K562 (cell line): ENCODE data around the gene CFAP20DC. TPM values are rescaled to one million over a fixed set of nuclear protein-coding genes. Genes with fewer than 3 reads are reported as not detected.

Source experiments
- ATAC-seq: fragments of 200-7000 bp; cut with Tn5 transposase; 3 replicates; pipeline ENCODE4 v1.9.1; 2020; ENCODE audit warnings: moderate library complexity
- BruUV-seq: library from RNA; stranded (reverse); fragments of 400-500 nt; replicated peaks from 2 replicates; lab custom pipeline; 2021; lab: Mats Ljungman, UMichigan
- CTCF ChIA-PET: fragments of 300-600 bp; formaldehyde crosslinking; extraction: SDS; loops from one replicate; lab custom pipeline; 2021; ENCODE audit warnings: low intra/inter-chr PET ratio; lab: Yijun Ruan, JAX
- POLR2A ChIA-PET: fragments of 300-600, 350-650 bp; sonication (Branson Sonifier 250); formaldehyde crosslinking; extraction: SDS; loops from one replicate; lab custom pipeline; 2021; ENCODE audit warnings: antibody characterized with exemption, inconsistent platforms; lab: Yijun Ruan, JAX
- DNase-seq, 4 experiments: peaks; one replicate each; pipeline versions ENCODE4 v3.0.0 to v3.0.0-alpha.2; 2011 to 2018; ENCODE audit warnings: low spot score in 3 of 4, mixed read lengths in 3 of 4; ENCODE audit errors: extremely low read depth in 1 of 4
- FAIRE-seq: peaks from 2 replicates; lab custom pipeline; 2011; peaks lifted over from hg19 to GRCh38; lab: Jason Lieb, UNC
- H2AFZ ChIP-seq: 2 replicates; pipeline ENCODE4 v1.6.0; 2011; ENCODE audit warnings: low read depth, low read length, control low read depth, inconsistent platforms
- H3K27ac ChIP-seq: fragments of 200-600 bp; 3 replicates; pipeline ENCODE4 v1.8.0; 2011; ENCODE audit warnings: low read depth, mild to moderate bottlenecking, control low read depth, inconsistent platforms, low read length, moderate library complexity, mixed read lengths; ENCODE audit errors: extremely low read depth
- H3K27me3 ChIP-seq, 2 experiments: fragments of 300-600 bp in 1 of 2; 2 replicates in 1 of 2; 3 replicates in 1 of 2; pipeline versions ENCODE4 v1.6.0 to v1.8.0; 2011; ENCODE audit warnings: inconsistent platforms in 2 of 2, low read length in 2 of 2, mild to moderate bottlenecking in 1 of 2, mixed read lengths in 1 of 2, moderate library complexity in 1 of 2; ENCODE audit not compliant: control insufficient read depth in 2 of 2, insufficient read depth in 2 of 2
- H3K36me3 ChIP-seq: fragments of 300-600 bp; 3 replicates; pipeline ENCODE4 v1.8.0; 2011; ENCODE audit warnings: mild to moderate bottlenecking, low read length, inconsistent platforms; ENCODE audit not compliant: control insufficient read depth, insufficient read depth
- H3K4me1 ChIP-seq, 2 experiments: fragments of 200-600 bp in 1 of 2; replicated peaks in 1 of 2; 2 replicates in 1 of 2; 3 replicates in 1 of 2; pipeline versions ENCODE4 v1.5.1 to v1.8.0; 2011; ENCODE audit warnings: inconsistent platforms in 2 of 2, low read length in 2 of 2, mild to moderate bottlenecking in 1 of 2, mixed read lengths in 1 of 2, moderate library complexity in 1 of 2; ENCODE audit not compliant: control insufficient read depth in 2 of 2, insufficient read depth in 2 of 2
- H3K4me2 ChIP-seq: 2 replicates; pipeline ENCODE4 v1.6.1; 2011; ENCODE audit warnings: low read length, control low read depth, inconsistent platforms, mixed read lengths; ENCODE audit not compliant: insufficient read depth
- H3K4me3 ChIP-seq: fragments of 200-600 bp; sonication (generic), shearing (Covaris generic); 2 replicates; pipeline ENCODE4 v1.5.1; 2016; ENCODE audit warnings: control low read depth, inconsistent platforms
- H3K79me2 ChIP-seq: fragments of 200-600 bp; 3 replicates; pipeline ENCODE4 v1.8.0; 2011; ENCODE audit warnings: low read length, inconsistent platforms; ENCODE audit not compliant: control insufficient read depth, insufficient read depth
- H3K9ac ChIP-seq, 2 experiments: 2 replicates each; pipeline versions ENCODE4 v1.6.0 to v1.6.1; 2011; ENCODE audit warnings: low read depth in 2 of 2, low read length in 2 of 2, control low read depth in 1 of 2, inconsistent platforms in 1 of 2, mild to moderate bottlenecking in 1 of 2, mixed read lengths in 1 of 2; ENCODE audit not compliant: insufficient read depth in 1 of 2
- H3K9me1 ChIP-seq: one replicate; pipeline ENCODE4 v1.6.0; 2011; ENCODE audit warnings: inconsistent platforms, mild to moderate bottlenecking, low read length, moderate library complexity; ENCODE audit not compliant: control insufficient read depth, insufficient read depth
- H3K9me3 ChIP-seq: replicated peaks from 2 replicates; pipeline ENCODE4 v1.5.1; 2011; ENCODE audit warnings: low read depth, low read length, inconsistent platforms; ENCODE audit not compliant: control insufficient read depth, insufficient read depth
- H4K20me1 ChIP-seq: replicated peaks from 2 replicates; pipeline ENCODE4 v1.6.1; 2011; ENCODE audit warnings: low read length, inconsistent platforms, mixed read lengths; ENCODE audit not compliant: control insufficient read depth, insufficient read depth
- ARNT ChIP-seq, 2 experiments: fragments of 450-650 bp; IDR thresholded peaks; 2 replicates each; pipeline ENCODE4 v1.6.1; 2016; ENCODE audit warnings: mild to moderate bottlenecking in 1 of 2
- FOXA1 ChIP-seq: fragments of 450-650 bp; IDR thresholded peaks from 2 replicates; pipeline ENCODE4 v1.6.1; 2016; ENCODE audit warnings: mild to moderate bottlenecking, borderline replicate concordance
- HDAC8 ChIP-seq: fragments of 450-650 bp; IDR thresholded peaks from 2 replicates; pipeline ENCODE4 v1.6.1; 2016; ENCODE audit warnings: mild to moderate bottlenecking, missing genetic modification characterization, moderate library complexity, missing compliant biosample characterization
- MYNN ChIP-seq, 2 experiments: sonication (generic); formaldehyde crosslinking in 1 of 2; IDR thresholded peaks; 2 replicates each; pipeline versions ENCODE4 v1.5.0 to v1.6.1; 2016 to 2020; ENCODE audit warnings: antibody characterized with exemption in 1 of 2, missing genetic modification reagents in 1 of 2
- NRF1 ChIP-seq, 2 experiments: fragments of 450-650 bp; IDR thresholded peaks in 1 of 2; conservative IDR thresholded peaks in 1 of 2; 2 replicates each; pipeline ENCODE4 v1.6.1; 2014; ENCODE audit warnings: mild to moderate bottlenecking in 2 of 2
- POLR2G ChIP-seq: fragments of 200-400 bp; formaldehyde crosslinking; IDR thresholded peaks from 2 replicates; pipeline ENCODE4 v1.6.1; 2017; ENCODE audit warnings: low read depth, mild to moderate bottlenecking, antibody characterized with exemption, low read length, moderate library complexity
- PRMT5 ChIP-seq: sonication (generic); formaldehyde crosslinking; IDR thresholded peaks from 2 replicates; pipeline ENCODE4 v1.5.0; 2020; ENCODE audit warnings: missing genetic modification reagents
- PRPF4 ChIP-seq: fragments of 200-400 bp; formaldehyde crosslinking; IDR thresholded peaks from one replicate; pipeline ENCODE4 v1.6.1; 2017; ENCODE audit warnings: low read length, low read depth, mild to moderate bottlenecking; ENCODE audit not compliant: insufficient read depth, poor library complexity, severe bottlenecking
- STAT5B ChIP-seq: fragments of 250-450 bp; sonication (Bioruptor Pico); IDR thresholded peaks from 2 replicates; pipeline ENCODE4 v1.8.0; 2021; ENCODE audit warnings: mild to moderate bottlenecking, inconsistent platforms
- ZNF134 ChIP-seq: fragments of 250-450 bp; sonication (Bioruptor Pico); conservative IDR thresholded peaks from 2 replicates; pipeline ENCODE4 v1.4.0; 2020
- ZNF311 ChIP-seq: fragments of 250-450 bp; sonication (Bioruptor Pico); IDR thresholded peaks from 2 replicates; pipeline ENCODE4 v1.4.0; 2020; ENCODE audit warnings: mild to moderate bottlenecking, moderate library complexity
- ZNF57 ChIP-seq: fragments of 450-650 bp; formaldehyde crosslinking; IDR thresholded peaks from 2 replicates; pipeline ENCODE4 v1.4.0; 2020; ENCODE audit warnings: mild to moderate bottlenecking, moderate library complexity
- WGBS: fragments of 100-300 bp; shearing (Covaris generic); methylation state at CpG from one replicate; pipeline ENCODE4 v1.1.6; 2016; ENCODE audit warnings: low coverage, mixed read lengths; ENCODE audit not compliant: insufficient coverage; ENCODE audit errors: missing lambda C conversion rate; 5-methylcytosine and 5-hydroxymethylcytosine counted together
- in situ Hi-C: fragments of 300-500 bp; cut with MboI; formaldehyde crosslinking; loops from 4 replicates; pipeline ENCODE4 v1.15.0; 2018; ENCODE audit warnings: inconsistent platforms, mixed read lengths
- intact Hi-C: fragments of 100-400 bp; cut with micrococcal nuclease; formaldehyde crosslinking; loops from 2 replicates; pipeline ENCODE4 v1.14.2; 2022
- polyA plus RNA-seq, 8 experiments: library from polyadenylated mRNA; depleted of rRNA in 4 of 8; stranded (reverse) in 5 of 8; unstranded in 3 of 8; fragments of >200 nt; fragmentation: Nextera tagmentation in 2 of 8; fragmentation: Illumina TruSeq in 1 of 8; extraction: Ambion mirVana in 2 of 8; extraction: Trizol in 1 of 8; gene quantifications; 2 replicates each; pipeline versions ENCODE4 v1.2.1 to v1.2.3, GENCODE V29; 2011 to 2014; ENCODE audit warnings: inconsistent platforms in 1 of 8, missing spikeins in 1 of 8
- total RNA-seq, 7 experiments: library from RNA; depleted of rRNA in 6 of 7; stranded (reverse); fragments of >200 nt in 6 of 7; fragmentation: Illumina TruSeq in 2 of 7; extraction: Trizol in 2 of 7; gene quantifications; 2 replicates each; pipeline versions ENCODE4 v1.2.1 to v1.2.3, GENCODE V29; 2011 to 2021; ENCODE audit warnings: low replicate concordance in 1 of 7

Gene CFAP20DC
- total and polyA plus RNA-seq, 9 of the 15 experiments (the other 6 are each of a cell fraction or from before 2014, with no cell fraction given) = 1.6 to 5.9 (median 4.6) TPM

DNA sequence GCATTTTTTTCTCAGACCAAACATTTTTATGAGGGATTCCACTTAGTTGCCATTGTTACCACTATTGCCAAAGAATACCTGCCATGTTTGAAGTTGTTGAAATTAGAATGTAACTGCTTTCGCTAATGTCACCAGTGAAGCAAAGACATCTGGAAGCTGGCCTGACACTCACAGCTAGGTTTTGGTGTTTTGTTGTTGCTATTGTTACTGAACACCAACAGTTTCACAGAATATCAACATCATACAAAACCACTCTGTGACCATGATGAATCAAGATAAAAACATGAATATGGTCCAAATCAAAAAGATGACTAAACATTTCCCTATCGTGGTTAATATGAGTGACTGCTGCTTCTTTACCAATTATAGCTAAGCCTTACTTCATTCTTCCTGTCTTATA, 6.9 kb upstream of the CFAP20DC start:
- ChIA-PET POLR2A (interaction anchor here (0.6 kb wide), 1 partner anchor 211 kb away, joined by 4 read pairs; no protein-coding TSS in a partner anchor), CTCF (no interaction called here)
- intact Hi-C loops (no loop called here), in situ Hi-C loops (no loop called here)
- no TSS peak for BruUV-seq
- no peaks in the 10 kb centered on the region for H3K36me3 ChIP-seq
- H3K9me1 ChIP-seq = no peaks in the 10 kb centered on the region
- ATAC-seq = no peak
- WGBS = 11% methylated on average over 2 of the region's 2 CpGs
- no peaks in the 10 kb centered on the region for H3K4me1 ChIP-seq
- H3K9me3 ChIP-seq = no peaks in the 10 kb centered on the region
- TF ChIP-seq FOXA1 = no peak
- TF ChIP-seq ZNF57 = no peak
- no peak for TF ChIP-seq ZNF134 (CRISPR knock-in tag)
- TF ChIP-seq POLR2G = no peak
- TF ChIP-seq ZNF311 (CRISPR knock-in tag) = no peak
- no peak for TF ChIP-seq PRMT5 (CRISPR knock-in tag)
- no peak for TF ChIP-seq ARNT (IDR thresholded peaks at IDR 0.05)
- TF ChIP-seq STAT5B (CRISPR knock-in tag) = no peak
- TF ChIP-seq PRPF4 = no peak
- TF ChIP-seq MYNN (IDR thresholded peaks at IDR 0.05) = no peak
- TF ChIP-seq MYNN (CRISPR knock-in tag; IDR thresholded peaks at IDR 0.05) = no peak
- TF ChIP-seq HDAC8 (tag) = no peak
- no peak for TF ChIP-seq NRF1 (conservative IDR thresholded peaks at IDR 0.05 in 1 of 2, IDR thresholded peaks at IDR 0.05 in 1 of 2)
- H3K27me3 ChIP-seq = no peaks in the 10 kb centered on the region
- no peak overlapping the region for H2AFZ ChIP-seq
- FAIRE-seq = no peak
- no peaks in the 10 kb centered on the region for H4K20me1 ChIP-seq
- H3K4me2 ChIP-seq = no peak overlapping the region
- no peak overlapping the region for H3K9ac ChIP-seq
- no peak overlapping the region for H3K4me3 ChIP-seq
- no peak for DNase-seq
- H3K79me2 ChIP-seq = no peaks in the 10 kb centered on the region
- H3K27ac ChIP-seq = no peak overlapping the region
